ENCODE data around the gene KRTAP13-4. TPM values are rescaled to one million over a fixed set of nuclear protein-coding genes. Genes with fewer than 3 reads are reported as not detected.
A peak's percentile ranks its signal among the peaks of the same experiment; 100 is the strongest.

The KRTAP13-4 gene
- total RNA-seq, 4 donors from 2014 or later: not detected

DNA sequence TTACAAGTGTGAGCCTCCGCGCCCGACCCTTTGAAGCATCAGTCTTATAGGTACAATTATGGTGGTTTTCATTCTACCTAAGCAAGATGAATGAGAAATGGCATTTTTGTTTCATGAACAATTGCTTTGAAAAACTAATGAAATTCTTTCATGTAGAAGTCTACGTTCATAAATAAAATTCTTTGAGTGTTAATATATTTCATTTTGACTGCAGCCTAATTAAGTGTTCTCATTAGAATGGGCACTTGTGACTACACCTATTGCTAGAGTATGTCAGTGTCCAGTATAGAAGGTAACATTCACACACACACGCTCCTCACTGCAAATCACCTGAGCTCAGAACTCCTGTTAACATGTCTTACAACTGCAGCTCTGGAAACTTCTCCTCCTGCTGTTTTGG, 10.0 kb downstream of the KRTAP13-4 start, which contains the start of gene KRTAP15-1:
Gene KRTAP15-1 (plus strand): TSS at position 301 of the 400 bp plus-strand sequence. CDS start 53 bp downstream, at position 354.
- no peaks in the 10 kb centered on the region for H3K36me3 ChIP-seq
- no peak for TF ChIP-seq POLR2A (IDR thresholded peaks at IDR 0.05)
- TF ChIP-seq, protein P1, sequence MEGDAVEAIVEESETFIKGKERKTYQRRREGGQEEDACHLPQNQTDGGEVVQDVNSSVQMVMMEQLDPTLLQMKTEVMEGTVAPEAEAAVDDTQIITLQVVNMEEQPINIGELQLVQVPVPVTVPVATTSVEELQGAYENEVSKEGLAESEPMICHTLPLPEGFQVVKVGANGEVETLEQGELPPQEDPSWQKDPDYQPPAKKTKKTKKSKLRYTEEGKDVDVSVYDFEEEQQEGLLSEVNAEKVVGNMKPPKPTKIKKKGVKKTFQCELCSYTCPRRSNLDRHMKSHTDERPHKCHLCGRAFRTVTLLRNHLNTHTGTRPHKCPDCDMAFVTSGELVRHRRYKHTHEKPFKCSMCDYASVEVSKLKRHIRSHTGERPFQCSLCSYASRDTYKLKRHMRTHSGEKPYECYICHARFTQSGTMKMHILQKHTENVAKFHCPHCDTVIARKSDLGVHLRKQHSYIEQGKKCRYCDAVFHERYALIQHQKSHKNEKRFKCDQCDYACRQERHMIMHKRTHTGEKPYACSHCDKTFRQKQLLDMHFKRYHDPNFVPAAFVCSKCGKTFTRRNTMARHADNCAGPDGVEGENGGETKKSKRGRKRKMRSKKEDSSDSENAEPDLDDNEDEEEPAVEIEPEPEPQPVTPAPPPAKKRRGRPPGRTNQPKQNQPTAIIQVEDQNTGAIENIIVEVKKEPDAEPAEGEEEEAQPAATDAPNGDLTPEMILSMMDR (IDR thresholded peaks at IDR 0.05): no peak
- no peak within 1 kb of the TSS for H3K27ac ChIP-seq
- intact Hi-C loops (cut with DNase I): no loop called here
- no peaks in the 10 kb centered on the region for H3K9me3 ChIP-seq
- no peaks in the 10 kb centered on the region for H3K27me3 ChIP-seq
- DNase-seq: no peak
- WGBS, 2 donors: 94 to 95% methylated on average over 5 of the region's 5 CpGs
- no peaks in the 10 kb centered on the region for H3K4me1 ChIP-seq
- no peak within 1 kb of the TSS for H3K4me3 ChIP-seq (replicated peaks in 1 of 3)

DNA sequence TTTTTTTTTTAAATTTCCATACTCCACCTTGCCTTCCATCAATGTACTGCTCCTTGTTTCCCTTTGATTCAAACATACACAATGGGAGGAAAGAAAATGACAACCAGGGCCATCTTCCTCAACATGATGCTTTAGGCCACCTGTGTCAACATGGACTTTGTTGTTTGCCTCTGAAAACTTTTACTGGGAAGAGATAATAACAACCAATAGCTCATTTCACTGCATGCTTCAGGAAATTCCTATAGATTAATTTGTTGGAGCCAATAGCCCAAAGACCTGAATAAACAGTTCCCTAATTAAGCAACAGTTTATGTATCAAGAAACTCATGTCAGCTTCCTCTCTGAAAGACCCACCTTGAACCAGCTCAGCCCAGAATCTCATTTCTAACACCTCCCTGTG, 13.2 kb downstream of the KRTAP13-4 start:
- Histone ChIP-seq H3K4me3 (replicated peaks in 1 of 3) (no peak overlapping the region), H3K36me3 (no peaks in the 10 kb centered on the region), H3K27me3 (no peaks in the 10 kb centered on the region), H3K27ac (no peak overlapping the region), H3K4me1 (no peaks in the 10 kb centered on the region), H3K9me3 (no peaks in the 10 kb centered on the region)
- intact Hi-C loops (cut with DNase I): no loop called here
- TF ChIP-seq POLR2A (IDR thresholded peaks at IDR 0.05): no peak
- TF ChIP-seq, protein P1 (IDR thresholded peaks at IDR 0.05): no peak
- DNase-seq: no peak

DNA sequence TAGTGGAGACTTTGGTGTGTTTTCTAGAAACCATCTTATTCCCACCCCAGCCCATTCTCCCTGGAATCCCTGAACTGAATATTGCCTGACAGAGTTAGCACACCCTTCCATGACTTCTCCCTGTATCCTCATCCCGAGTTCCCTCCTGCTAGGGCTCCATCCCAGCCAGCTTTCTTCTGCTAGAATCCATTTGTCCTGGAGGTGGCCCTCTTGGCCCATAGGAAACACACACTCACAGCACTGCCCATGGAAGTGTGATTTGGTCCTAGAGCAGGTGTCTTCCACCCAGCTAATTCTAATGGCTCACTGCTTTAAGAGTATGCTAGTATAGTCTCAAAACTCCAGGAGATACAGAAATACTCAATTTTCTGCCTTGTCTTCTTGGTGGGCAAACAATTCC, 14.2 kb downstream of the KRTAP13-4 start:
- no peak for TF ChIP-seq POLR2A (IDR thresholded peaks at IDR 0.05)
- TF ChIP-seq, protein P1 (IDR thresholded peaks at IDR 0.05): peak in 2 of 6 experiments; percentile 15 to 20
- Histone ChIP-seq H3K27ac (no peak overlapping the region), H3K4me1 (no peaks in the 10 kb centered on the region), H3K27me3 (no peaks in the 10 kb centered on the region), H3K4me3 (replicated peaks in 1 of 3) (no peak overlapping the region), H3K36me3 (no peaks in the 10 kb centered on the region), H3K9me3 (no peaks in the 10 kb centered on the region)
- WGBS, 2 donors: 58 to 75% methylated on average over 1 of the region's 1 CpG
- DNase-seq: peak in 1 of 2 donors; percentile 10
- intact Hi-C loops (cut with DNase I): no loop called here

DNA sequence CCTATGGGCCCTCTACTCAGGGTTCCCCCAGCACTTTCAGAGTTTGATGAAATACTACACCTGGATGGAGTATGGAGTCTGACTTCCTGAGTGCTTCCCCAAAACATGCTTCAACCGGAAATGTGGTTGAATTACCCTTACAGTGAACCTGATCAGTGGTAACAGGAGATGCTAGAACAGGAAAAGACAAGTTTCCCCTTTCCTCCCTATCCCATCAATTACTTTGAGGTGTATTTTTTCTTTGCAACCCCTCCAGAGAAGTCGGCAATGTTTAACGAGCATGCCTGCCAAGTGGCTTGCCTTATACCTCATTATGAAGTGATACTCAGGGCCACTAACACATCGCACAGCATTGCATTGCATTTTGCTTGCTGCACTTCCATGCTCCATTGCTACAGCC, 17.0 kb downstream of the KRTAP13-4 start:
- WGBS, 2 donors: 43 to 44% methylated on average over 4 of the region's 4 CpGs
- Histone ChIP-seq H3K27me3 (no peaks in the 10 kb centered on the region), H3K9me3 (no peaks in the 10 kb centered on the region), H3K27ac (no peak overlapping the region), H3K4me1 (no peaks in the 10 kb centered on the region), H3K4me3 (replicated peaks in 1 of 3) (no peak overlapping the region), H3K36me3 (no peaks in the 10 kb centered on the region)
- intact Hi-C loops (cut with DNase I): no loop called here
- DNase-seq: no peak
- TF ChIP-seq, protein P1 (IDR thresholded peaks at IDR 0.05): no peak
- no peak for TF ChIP-seq POLR2A (IDR thresholded peaks at IDR 0.05)

DNA sequence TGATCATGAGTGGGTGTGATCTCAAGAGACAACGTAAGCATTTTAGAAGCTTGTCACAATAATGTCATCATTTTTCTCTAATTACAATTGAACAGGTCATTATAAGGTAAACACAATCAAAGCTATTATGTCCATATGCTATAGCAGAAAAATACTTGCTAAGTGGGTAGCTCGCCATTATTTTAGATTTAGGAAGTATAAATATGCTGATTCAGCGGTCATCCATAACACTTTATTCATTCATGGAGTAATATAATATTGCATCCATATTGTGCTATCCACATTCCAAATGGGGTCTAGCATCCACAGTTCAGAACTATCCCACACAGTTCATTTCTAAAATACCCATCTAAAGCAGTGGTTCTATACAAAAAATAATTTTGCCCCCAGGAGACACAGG, 18.5 kb downstream of the KRTAP13-4 start:
- Histone ChIP-seq H3K36me3 (no peaks in the 10 kb centered on the region), H3K27ac (no peak overlapping the region), H3K4me3 (replicated peaks in 1 of 3) (no peak overlapping the region), H3K27me3 (no peaks in the 10 kb centered on the region), H3K9me3 (no peaks in the 10 kb centered on the region), H3K4me1 (no peaks in the 10 kb centered on the region)
- DNase-seq: no peak
- intact Hi-C loops (cut with DNase I): no loop called here
- TF ChIP-seq POLR2A (IDR thresholded peaks at IDR 0.05): no peak
- TF ChIP-seq, protein P1 (IDR thresholded peaks at IDR 0.05): no peak
- 92 to 93% methylated on average over 3 of the region's 3 CpGs for WGBS, 2 donors

Measured in thyroid gland (tissue), 4 donors.